HEK293T (cell line): ENCODE measurements around the gene C4orf51.
A peak's percentile ranks its signal among the peaks of the same experiment; 100 is the strongest.

ENCODE experiments used
- CTCF ChIA-PET: fragments of 350-600 bp; formaldehyde crosslinking; extraction: SDS; loops from one replicate; lab custom pipeline; 2021; ENCODE audit warnings: antibody characterized with exemption, inconsistent platforms; lab: Yijun Ruan, JAX
- POLR2A ChIA-PET: fragments of 350-600 bp; formaldehyde crosslinking; extraction: SDS; loops from one replicate; lab custom pipeline; 2020; ENCODE audit warnings: antibody characterized with exemption, inconsistent platforms; lab: Yijun Ruan, JAX
- DNase-seq: peaks from one replicate; pipeline ENCODE4 v3.0.0; 2012; ENCODE audit warnings: mixed read lengths; ENCODE audit errors: extremely low spot score
- ARNT ChIP-seq: fragments of 450-650 bp; IDR thresholded peaks from 2 replicates; pipeline ENCODE4 v1.6.1; 2017; ENCODE audit warnings: mild to moderate bottlenecking
- BHLHE40 ChIP-seq: fragments of 450-650 bp; IDR thresholded peaks from 2 replicates; pipeline ENCODE4 v1.6.1; 2016; ENCODE audit warnings: mild to moderate bottlenecking, moderate library complexity, borderline replicate concordance
- CTBP1 ChIP-seq: fragments of 450-650 bp; IDR thresholded peaks from 2 replicates; pipeline ENCODE4 v1.6.1; 2016; ENCODE audit warnings: borderline replicate concordance
- ELF4 ChIP-seq: fragments of 450-650 bp; IDR thresholded peaks from 2 replicates; pipeline ENCODE4 v1.6.1; 2017; ENCODE audit warnings: antibody characterized with exemption
- FOXA1 ChIP-seq: fragments of 450-650 bp; IDR thresholded peaks from 2 replicates; pipeline ENCODE4 v1.6.1; 2016; ENCODE audit warnings: mild to moderate bottlenecking
- FOXK2 ChIP-seq: fragments of 450-650 bp; IDR thresholded peaks from 2 replicates; pipeline ENCODE4 v1.6.1; 2016; ENCODE audit warnings: mild to moderate bottlenecking
- FOXM1 ChIP-seq: fragments of 450-650 bp; IDR thresholded peaks from 2 replicates; pipeline ENCODE4 v1.6.1; 2017; ENCODE audit warnings: mild to moderate bottlenecking, borderline replicate concordance
- HDGF ChIP-seq: fragments of 450-650 bp; IDR thresholded peaks from 2 replicates; pipeline ENCODE4 v1.6.1; 2017; ENCODE audit warnings: antibody characterized with exemption, borderline replicate concordance
- L3MBTL2 ChIP-seq: fragments of 450-650 bp; conservative IDR thresholded peaks from 2 replicates; pipeline ENCODE4 v1.6.1; 2016; ENCODE audit warnings: mild to moderate bottlenecking
- LEF1 ChIP-seq: fragments of 450-650 bp; IDR thresholded peaks from 2 replicates; pipeline ENCODE4 v1.6.1; 2017; ENCODE audit warnings: mild to moderate bottlenecking, borderline replicate concordance
- NFRKB ChIP-seq: fragments of 450-650 bp; IDR thresholded peaks from 2 replicates; pipeline ENCODE4 v1.6.1; 2016; ENCODE audit warnings: mild to moderate bottlenecking, moderate library complexity
- SP1 ChIP-seq: fragments of 450-650 bp; IDR thresholded peaks from 2 replicates; pipeline ENCODE4 v1.6.1; 2017
- SUZ12 ChIP-seq: fragments of 450-650 bp; IDR thresholded peaks from 2 replicates; pipeline ENCODE4 v1.6.1; 2016; ENCODE audit warnings: mild to moderate bottlenecking
- TARDBP ChIP-seq: fragments of 450-650 bp; IDR thresholded peaks from 2 replicates; pipeline ENCODE4 v1.6.1; 2016
- ZNF384 ChIP-seq: fragments of 450-650 bp; IDR thresholded peaks from 2 replicates; pipeline ENCODE4 v1.6.1; 2016
- TF ChIP-seq, protein P1 (sequence below): fragments of 450-650 bp; IDR thresholded peaks from 2 replicates; pipeline ENCODE4 v1.6.1; 2016

C4orf51 gene

DNA sequence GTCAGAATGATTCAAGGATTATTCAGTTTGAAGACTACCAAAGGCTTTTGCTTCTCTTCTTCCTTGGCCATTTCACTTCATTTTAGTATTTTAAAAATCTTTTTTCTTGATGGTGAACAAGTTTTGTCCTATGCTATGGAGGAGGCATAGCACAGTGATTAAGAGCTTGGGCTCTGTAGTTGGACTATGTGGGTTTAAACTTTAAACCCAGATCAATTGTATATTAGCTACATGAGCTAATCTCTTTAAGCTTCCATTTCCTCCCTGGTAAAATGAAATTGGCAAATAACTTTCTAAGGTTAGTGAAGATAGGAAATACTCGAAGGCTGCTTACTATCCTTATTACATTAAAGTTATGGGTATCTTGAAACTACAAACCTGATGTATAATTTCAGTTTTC lies 23.8 kb upstream of the C4orf51 start:
- ChIA-PET POLR2A (no interaction called here), CTCF (interaction anchor here (1.1 kb wide), 1 partner anchor 9 kb away, joined by 3 read pairs; no protein-coding TSS in a partner anchor)
- no peak for TF ChIP-seq FOXA1
- no peak for TF ChIP-seq SP1
- no peak for DNase-seq

GRCh38 chr4:145660064-145660463 lies 19.9 kb upstream of the C4orf51 start:
- ChIA-PET CTCF (no interaction called here), POLR2A (no interaction called here)
- TF ChIP-seq NFRKB, result no peak
- TF ChIP-seq ZNF384, result no peak
- no peak for TF ChIP-seq FOXM1
- no peak for TF ChIP-seq BHLHE40
- TF ChIP-seq ELF4, result no peak
- TF ChIP-seq, protein P1, sequence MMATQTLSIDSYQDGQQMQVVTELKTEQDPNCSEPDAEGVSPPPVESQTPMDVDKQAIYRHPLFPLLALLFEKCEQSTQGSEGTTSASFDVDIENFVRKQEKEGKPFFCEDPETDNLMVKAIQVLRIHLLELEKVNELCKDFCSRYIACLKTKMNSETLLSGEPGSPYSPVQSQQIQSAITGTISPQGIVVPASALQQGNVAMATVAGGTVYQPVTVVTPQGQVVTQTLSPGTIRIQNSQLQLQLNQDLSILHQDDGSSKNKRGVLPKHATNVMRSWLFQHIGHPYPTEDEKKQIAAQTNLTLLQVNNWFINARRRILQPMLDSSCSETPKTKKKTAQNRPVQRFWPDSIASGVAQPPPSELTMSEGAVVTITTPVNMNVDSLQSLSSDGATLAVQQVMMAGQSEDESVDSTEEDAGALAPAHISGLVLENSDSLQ, result no peak
- TF ChIP-seq L3MBTL2, result no peak
- no peak for TF ChIP-seq LEF1
- TF ChIP-seq SP1, result no peak
- no peak for TF ChIP-seq TARDBP
- TF ChIP-seq FOXK2, result no peak
- no peak for DNase-seq

DNA sequence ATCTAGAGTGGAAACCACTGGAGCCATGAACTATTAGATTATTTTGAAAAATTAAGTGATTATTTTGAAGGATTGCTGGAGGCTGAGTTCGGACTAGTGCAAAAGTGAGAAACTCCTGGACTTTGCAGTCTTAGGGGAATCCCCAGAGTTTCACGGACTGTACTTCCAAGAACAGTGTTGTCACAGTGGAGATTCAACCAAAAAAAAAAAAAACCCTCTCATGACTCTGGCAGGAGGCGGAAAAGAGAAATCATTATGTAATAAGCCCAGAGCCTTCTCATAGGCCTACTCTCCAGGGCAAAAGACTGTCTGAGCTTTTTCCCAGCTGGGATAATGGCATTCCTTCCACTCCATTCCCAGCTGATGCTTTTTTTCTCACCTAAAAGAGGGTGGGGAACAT lies 16.8 kb upstream of the C4orf51 start:
- DNase-seq, result no peak
- ChIA-PET POLR2A (no interaction called here), CTCF (no interaction called here)
- no peak for TF ChIP-seq FOXA1
- TF ChIP-seq SP1, result no peak
- TF ChIP-seq ELF4, result no peak
- no peak for TF ChIP-seq NFRKB
- no peak for TF ChIP-seq L3MBTL2

DNA sequence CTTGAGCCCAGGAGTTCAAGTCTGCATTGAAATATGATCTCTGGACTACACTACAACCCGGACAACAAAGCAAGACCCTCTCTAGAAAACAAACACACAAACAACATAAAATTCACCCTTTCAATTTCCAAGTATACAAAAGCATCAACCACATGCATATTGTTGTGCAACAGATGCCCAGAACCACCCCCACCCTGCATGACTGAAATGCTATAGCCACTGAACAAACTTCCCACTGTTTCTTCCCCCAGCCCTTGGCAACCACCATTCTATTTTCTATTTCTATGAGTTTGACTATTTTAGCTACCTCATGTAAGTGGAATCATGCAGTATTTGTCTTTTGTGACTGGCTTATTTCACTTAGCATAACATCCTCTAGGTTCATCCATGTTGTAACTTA lies 14.2 kb upstream of the C4orf51 start:
- POLR2A ChIA-PET, result no interaction called here
- CTCF ChIA-PET, result no interaction called here
- TF ChIP-seq ELF4 (no peak), FOXA1 (no peak), L3MBTL2 (no peak), FOXK2 (no peak), SP1 (no peak), ARNT (no peak), TARDBP (no peak), CTBP1 (no peak), HDGF (no peak), BHLHE40 (no peak), SUZ12 (no peak), NFRKB (no peak), ZNF384 (no peak)
- TF ChIP-seq, protein P1, result no peak
- DNase-seq, result no peak

- CTCF ChIA-PET, result no interaction called here
- POLR2A ChIA-PET, result no interaction called here
- DNase-seq, result no peak
- TF ChIP-seq, protein P1, result no peak
- no peak for TF ChIP-seq L3MBTL2
- no peak for TF ChIP-seq LEF1
- TF ChIP-seq SP1, result no peak
- no peak for TF ChIP-seq HDGF
- no peak for TF ChIP-seq BHLHE40
- TF ChIP-seq FOXM1, result no peak
Measured at GRCh38 chr4:145670422-145670821, 9.5 kb upstream of the C4orf51 start.

DNA sequence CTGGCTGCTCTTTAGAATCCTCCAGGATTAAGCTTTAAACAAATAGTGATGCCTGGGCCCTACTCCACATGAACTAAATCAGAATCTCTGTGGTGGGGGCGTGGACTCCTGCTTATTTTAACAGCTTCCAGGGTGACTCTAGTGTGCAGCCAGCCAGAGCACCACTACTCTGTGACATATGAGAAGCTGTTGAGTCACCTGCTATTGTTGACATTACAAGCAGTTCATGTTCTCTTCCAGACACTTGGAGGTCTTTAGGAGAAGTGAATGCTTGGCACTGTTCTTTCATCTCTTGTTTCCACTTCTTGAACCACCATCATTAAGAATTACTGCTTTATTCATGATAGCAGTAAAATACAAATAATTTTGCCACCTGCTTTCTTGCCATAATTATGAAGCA lies 426 bp upstream of the C4orf51 start:
- POLR2A ChIA-PET, result interaction anchor here (1.0 kb wide), 1 partner anchor 54 kb away, joined by 3 read pairs; no protein-coding TSS in a partner anchor
- DNase-seq, result peak; percentile 41
- CTCF ChIA-PET, result no interaction called here
- TF ChIP-seq BHLHE40 (no peak), ARNT (no peak), FOXA1 (no peak), L3MBTL2 (no peak), TARDBP (no peak), FOXM1 (no peak)

- ChIA-PET POLR2A (no interaction called here), CTCF (interaction anchor here (0.7 to 0.8 kb wide), 2 partner anchors 9 to 1174 kb away, joined by 3 read pairs; no protein-coding TSS in a partner anchor)
- TF ChIP-seq BHLHE40 (no peak), ELF4 (no peak), L3MBTL2 (no peak), TARDBP (no peak), CTBP1 (no peak), LEF1 (no peak), FOXK2 (no peak), SP1 (no peak), FOXA1 (no peak), SUZ12 (no peak), NFRKB (no peak), ZNF384 (no peak), FOXM1 (no peak), ARNT (no peak), HDGF (no peak)
- TF ChIP-seq, protein P1, result no peak
- DNase-seq, result no peak
Measured at GRCh38 chr4:145680902-145681301, 956 bp downstream of the C4orf51 start.
